Jurkat, Clone E6-1 (cell line): ENCODE data around the gene FBXO21.
"Not testable (repeated sequence)": the region's sequence is repeated elsewhere in the genome, so short reads cannot be mapped to it uniquely, and the experiment has no call there.

Experiments
- DNase-seq: peaks from one replicate; pipeline ENCODE4 v3.0.0-alpha.2; 2011; ENCODE audit warnings: low read depth, low spot score
- H3K4me3 ChIP-seq: 2 replicates; pipeline ENCODE4 v1.5.1; 2011; ENCODE audit warnings: mild to moderate bottlenecking, low read length, control low read depth, moderate library complexity

Gene FBXO21

GRCh38 chr12:117095191-117095590 lies 95.1 kb downstream of the FBXO21 start:
- DNase-seq, H3K4me3 ChIP-seq: not testable (repeated sequence)

GRCh38 chr12:117093918-117094630 lies 96.2 kb downstream of the FBXO21 start:
- no peak overlapping the region for H3K4me3 ChIP-seq
- DNase-seq: no peak

GRCh38 chr12:117093431-117093830 lies 96.8 kb downstream of the FBXO21 start:
- no peak overlapping the region for H3K4me3 ChIP-seq
- DNase-seq: no peak

DNA sequence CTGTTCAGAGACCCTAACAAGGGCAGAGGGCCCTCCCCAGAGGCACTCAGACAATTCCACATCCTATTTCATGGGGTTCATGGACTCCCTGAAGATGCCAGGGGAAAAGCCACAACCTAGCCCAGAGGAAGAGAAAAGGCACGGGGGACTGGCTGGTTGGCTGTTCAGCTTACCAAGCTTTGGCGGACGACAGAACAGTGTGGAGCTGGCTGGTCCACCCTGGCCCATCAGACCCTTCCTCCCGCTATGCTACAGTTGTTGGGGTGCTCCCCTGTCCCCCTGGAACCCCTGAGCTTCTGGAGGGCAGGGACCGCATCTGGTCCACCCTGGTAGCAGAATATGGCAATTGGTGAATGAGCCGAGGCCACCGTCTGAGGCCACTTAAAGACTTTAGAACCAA lies 97.4 kb downstream of the FBXO21 start:
- no peak overlapping the region for H3K4me3 ChIP-seq
- DNase-seq: no peak

DNA sequence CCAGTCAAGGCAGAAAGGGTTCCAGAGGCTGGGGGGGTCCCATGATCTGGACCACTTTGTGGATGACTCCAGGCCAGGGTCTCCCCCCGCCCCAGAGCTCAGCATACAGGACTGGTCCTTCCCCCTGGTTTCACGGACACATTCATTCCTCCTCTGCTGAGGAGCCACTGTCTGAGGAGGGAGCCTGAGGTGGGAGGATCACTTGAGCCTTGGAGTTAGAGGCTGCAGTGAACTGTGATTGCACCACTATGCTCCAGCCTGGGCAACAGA lies 97.8 kb downstream of the FBXO21 start:
- DNase-seq: no peak
- H3K4me3 ChIP-seq: no peak overlapping the region
